Adipose tissue (tissue), 3 donors: ENCODE data around the gene SERPINB6. TPM values are rescaled to one million over a fixed set of nuclear protein-coding genes. Genes with fewer than 3 reads are reported as not detected.
"Not testable (repeated sequence)": the region's sequence is repeated elsewhere in the genome, so short reads cannot be mapped to it uniquely, and the experiment has no call there.

Source experiments
- H3K27ac ChIP-seq: one replicate; pipeline ENCODE4 v1.5.1; 2013; ENCODE audit warnings: low read depth, low read length
- WGBS, 3 donors: extraction: QIAGEN DNeasy Blood & Tissue Kit; methylation state at CpG; one replicate each; pipeline ENCODE4 v1.1.7; 2013; 5-methylcytosine and 5-hydroxymethylcytosine counted together
- polyA plus RNA-seq, 3 donors: library from polyadenylated mRNA; stranded (reverse); fragments of 200-250 nt; gene quantifications; one replicate each; pipeline ENCODE4 v1.2.3, GENCODE V29; 2013
- donor health status: healthy with polysubstance abuse.
- donor health status: Bipolar disorder and iron deficiency.
- donor health status: healthy.

SERPINB6 gene
- polyA plus RNA-seq, 3 donors: 105 to 166 (median 139) TPM

DNA sequence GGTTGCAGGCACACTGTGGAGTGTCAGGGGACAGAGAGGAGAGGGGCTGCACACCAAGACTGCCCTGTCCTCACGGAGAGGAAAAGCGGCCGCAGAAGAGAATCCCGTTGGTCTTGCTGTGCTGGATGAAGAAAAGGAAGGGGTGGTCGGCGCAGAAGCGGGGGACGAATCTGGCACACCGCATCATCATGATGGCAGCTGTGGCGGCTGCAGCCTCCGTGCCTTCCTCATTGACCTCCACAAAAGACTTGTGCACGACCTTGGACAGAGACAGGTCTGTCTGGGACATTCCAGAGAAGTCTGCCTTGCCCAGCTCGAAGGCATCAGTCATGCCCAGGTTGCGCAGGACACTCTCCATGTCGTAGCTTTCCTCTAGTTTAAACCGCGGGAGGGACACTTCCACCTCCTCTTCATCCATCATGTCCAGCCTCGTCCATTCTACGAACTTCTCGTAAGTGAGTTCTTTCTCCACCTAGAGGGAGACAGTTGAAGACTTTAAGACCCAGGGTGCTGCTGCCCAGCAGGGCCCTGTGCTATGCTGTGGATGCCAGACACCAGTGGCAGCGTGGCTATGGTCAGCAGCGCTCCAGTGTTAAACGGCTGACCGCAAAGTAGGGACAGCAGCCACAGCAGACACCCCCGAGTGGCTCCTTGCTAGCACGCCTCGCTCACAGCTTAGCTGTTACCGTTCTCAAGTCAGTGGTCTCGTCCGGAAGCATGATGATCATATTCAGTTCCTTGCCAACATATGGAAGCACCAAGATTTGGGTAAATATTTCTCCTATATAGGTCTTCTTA, 22.9 kb downstream of the SERPINB6 start:
- no peak overlapping the region for H3K27ac ChIP-seq
- 90 to 95% (median 94%) methylated on average over 30 of the region's 30 CpGs for whole genome bisulfite sequencing, 3 donors

DNA sequence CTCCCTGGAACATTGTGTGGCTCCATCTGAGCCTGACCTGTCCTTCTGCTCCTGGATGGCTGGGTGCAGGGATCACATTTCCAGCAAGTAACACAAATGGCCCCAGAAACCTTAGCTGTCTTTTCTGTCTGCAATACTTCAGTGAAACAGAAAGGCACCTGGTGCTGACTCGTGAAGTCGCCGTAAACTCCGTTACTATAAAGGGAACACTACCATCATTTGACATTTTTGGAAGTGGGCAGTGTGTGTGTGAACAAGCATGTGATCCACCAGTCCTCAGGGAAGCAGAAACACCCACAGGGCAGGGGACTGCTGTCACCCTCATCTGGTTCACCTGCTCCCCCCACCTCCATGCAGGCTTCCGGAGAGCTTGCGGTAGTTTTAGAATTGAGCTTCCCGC, 23.9 kb downstream of the SERPINB6 start:
- WGBS, 3 donors: 92 to 97% (median 96%) methylated on average over 7 of the region's 7 CpGs
- H3K27ac ChIP-seq: no peak overlapping the region

DNA sequence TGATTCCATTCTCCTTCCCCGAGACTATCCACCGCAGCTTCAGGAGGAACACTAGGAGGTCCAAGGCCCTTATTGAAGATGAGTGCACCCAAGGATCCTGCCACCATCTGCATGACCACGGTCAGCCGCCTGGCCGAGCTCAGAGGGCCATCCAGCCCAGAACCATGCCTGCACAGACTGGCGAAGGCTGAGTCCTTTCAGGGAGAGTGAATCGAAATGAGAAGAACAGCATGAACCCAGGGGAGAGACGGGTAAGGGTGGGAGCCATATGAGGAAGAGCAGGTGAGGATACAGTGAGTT, 26.3 kb downstream of the SERPINB6 start:
- WGBS, 3 donors: 87 to 94% (median 91%) methylated on average over 8 of the region's 8 CpGs
- no peak overlapping the region for H3K27ac ChIP-seq

DNA sequence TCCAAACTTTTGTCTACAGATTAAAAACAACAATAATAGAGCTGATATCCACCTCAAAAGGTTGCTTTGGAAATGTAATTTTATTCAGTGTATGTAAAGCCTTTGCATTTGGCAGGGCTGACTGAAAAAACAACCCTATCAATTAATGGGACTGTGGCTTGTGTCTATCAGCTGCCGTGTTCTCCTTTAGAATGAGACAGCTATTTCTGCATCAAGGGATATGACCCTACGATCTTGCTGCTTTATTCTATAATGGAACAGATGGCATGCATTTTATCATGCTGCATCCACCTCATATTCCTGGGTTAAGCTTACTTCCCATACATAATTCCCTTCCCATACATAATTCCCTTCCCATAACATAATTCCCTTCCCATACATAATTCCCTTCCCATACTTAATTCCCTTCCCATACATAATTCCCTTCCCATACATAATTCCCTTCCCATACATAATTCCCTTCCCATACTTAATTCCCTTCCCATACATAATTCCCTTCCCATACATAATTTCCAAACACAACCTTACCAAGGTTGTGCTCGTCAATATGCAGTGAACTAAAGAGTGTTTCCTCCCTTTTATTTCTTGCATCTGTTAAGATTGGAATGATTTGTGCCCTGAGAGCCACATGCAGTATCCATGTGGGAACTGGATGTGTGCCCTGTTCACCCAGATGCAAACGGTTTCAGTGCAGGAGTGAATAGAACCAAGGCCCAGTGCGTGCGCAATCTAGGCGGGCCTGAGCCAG, 26.8 kb downstream of the SERPINB6 start:
- no peak overlapping the region for H3K27ac ChIP-seq
- 80 to 84% (median 81%) methylated on average over 7 of the region's 7 CpGs for WGBS, 3 donors

DNA sequence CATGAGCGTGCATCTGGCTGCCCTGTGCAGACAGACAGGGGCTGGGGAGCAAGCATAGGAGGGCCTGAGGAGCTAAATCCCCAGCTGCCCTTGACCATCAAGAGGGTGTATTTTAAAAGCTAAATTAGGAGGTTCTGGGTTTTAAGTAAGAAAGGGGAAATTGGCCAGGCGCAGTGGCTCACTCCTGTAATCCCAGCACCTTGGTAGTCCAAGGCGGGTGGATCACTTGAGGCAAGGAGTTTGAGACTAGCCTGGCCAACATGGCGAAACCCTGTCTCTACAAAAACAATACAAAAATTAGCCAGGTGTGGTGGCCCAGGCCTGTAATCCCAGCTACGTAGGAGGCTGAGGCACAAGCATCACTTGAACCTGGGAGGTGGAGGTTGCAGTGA, 27.8 kb downstream of the SERPINB6 start:
- H3K27ac ChIP-seq: no peak overlapping the region

DNA sequence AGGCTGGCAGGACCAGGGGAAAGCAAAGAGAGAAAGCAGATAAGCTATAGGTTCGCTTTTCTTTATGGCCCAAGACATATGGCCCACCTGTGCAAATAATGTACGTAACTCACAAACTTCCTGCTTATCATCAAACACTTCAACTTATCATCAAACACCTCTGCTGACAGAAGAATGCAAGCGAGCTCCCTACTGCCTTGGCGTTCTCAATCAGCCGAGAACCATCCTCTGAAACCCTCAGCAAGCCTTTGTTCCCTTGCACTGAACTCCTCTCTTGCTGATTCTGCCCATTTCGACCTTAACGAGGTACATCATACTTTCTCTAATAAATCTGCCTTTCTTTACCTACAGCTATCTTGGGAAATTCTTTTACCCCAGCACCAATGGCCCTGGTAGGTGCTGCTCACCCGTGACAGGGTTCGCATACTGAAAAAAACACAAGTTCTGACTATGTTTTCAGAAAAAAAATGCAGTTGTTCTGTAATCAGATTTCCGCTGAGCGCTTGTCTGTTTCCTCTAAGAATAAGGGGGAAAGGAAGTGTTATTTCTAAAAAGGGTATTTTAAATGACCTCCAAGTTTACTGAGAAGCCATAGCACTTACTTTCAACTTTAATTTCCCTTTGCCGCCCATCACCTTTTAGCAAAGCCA, 28.3 kb downstream of the SERPINB6 start:
- WGBS, 3 donors: 36 to 54% (median 47%) methylated on average over 12 of the region's 12 CpGs
- no peak overlapping the region for H3K27ac ChIP-seq

More for the DNA sequence above, 27.8 kb downstream of the SERPINB6 start:
- 70 to 94% (median 77%) methylated on average over 5 of the region's 5 CpGs for WGBS, 3 donors

DNA sequence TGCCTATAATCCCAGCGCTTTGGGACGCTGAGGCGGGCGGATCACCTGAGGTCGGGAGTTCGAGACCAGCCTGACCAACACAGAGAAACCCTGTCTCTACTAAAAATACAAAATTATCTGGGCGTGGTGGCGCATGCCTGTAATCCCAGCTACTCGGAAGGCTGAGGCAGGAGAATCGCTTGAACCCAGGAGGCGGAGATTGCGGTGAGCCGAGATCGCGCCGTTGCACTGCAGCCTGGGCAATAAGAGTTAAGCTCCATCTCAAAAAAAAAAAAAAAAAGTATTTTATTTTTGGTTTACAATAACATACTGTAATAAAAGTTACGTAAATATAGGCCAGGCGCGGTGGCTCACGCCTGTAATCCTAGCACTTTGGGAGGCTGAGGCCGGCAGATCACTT, 29.3 kb downstream of the SERPINB6 start:
- WGBS, 3 donors: 96 to 97% (median 96%) methylated on average over 21 of the region's 21 CpGs
- H3K27ac ChIP-seq: not testable (repeated sequence)

DNA sequence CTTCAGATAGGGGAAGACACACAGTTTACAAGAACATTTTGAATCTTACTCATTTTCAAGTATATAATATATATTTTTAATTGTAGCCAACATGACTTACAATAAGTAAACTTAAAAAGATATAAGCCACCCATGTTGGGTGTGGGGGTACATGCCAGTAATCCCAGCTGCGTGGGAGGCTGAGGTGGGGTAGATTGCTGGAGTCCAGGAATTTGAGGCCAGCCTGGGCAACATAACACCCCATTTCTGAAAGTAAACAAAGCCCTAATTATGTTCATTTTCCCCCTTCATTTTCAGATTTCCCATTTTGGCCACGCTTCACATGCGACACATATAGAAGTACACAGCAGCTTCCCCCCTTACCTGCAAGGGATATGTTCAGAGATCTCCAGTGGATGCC, 30.5 kb downstream of the SERPINB6 start:
- 88 to 92% (median 89%) methylated on average over 3 of the region's 3 CpGs for WGBS, 3 donors
- H3K27ac ChIP-seq: no peak overlapping the region

DNA sequence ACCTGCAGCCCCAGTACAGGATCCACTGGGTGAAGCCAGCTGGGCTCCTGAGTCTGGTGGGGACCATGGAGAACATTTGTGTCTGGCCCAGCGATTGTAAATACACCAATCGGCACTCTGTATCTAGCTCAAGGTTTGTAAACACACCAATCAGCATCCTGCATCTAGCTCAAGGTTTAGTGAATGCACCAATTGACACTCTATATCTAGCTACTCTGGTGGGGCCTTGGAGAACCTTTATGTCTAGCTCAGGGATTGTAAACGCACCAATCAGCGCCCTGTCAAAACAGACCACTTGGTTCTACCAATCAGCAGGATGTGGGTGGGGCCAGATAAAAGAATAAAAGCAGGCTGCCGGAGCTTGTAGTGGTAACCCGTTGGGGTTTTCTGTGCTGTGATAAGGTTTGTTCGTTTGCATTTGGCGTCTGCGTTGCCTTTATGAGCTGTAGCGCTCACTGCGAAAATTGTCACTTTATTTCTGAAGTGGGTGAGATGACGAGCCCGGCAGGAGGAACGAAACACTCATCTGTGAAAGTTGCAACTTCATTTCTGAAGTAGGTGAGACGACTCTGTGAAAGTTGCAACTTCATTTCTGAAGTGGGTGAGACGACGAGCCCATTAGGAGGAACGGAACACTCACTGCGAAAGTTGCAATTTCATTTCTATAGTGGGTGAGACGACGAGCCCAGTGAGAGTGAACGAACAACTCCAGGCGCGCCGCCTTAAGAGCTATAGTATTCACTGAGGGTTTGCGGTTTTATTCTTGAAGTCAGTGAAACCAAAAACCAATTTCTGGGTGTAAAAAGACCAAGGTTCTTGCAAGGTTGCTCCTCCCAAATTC, 31.1 kb downstream of the SERPINB6 start:
- 75 to 80% (median 79%) methylated on average over 26 of the region's 26 CpGs for WGBS, 3 donors
- H3K27ac ChIP-seq: no peak overlapping the region

DNA sequence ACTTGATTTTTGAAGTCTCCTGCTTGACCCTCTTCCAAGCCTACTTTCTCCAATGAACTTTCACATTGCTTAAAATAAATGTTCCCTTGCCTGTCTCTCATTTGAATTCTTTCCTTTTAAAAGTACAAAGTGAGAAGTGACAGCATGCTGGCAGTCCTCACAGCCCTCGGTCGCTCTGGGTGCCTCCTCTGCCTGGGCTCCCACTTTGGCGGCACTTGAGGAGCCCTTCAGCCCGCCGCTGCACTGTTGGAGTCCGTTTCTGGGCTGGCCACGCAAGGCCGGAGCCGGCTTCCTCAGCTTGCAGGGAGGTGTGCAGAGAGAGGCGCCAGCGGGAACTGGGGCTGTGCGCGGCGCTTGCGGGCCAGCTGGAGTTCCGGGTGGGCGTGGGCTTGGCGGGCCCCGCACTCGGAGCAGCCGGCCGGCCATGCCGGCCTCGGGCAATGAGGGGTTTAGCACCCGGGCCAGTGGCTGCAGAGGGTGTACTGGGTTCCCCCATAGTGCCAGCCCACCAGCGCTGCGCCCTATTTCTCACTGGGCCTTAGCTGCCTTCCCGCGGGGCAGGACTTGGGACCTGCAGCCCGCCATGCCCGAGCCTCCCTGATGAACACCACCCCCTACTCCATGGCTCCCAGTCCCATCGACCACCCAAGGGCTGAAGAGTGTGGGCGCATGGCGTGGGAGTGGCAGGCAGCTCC, 31.9 kb downstream of the SERPINB6 start:
- H3K27ac ChIP-seq: no peak overlapping the region
- WGBS, 3 donors: 96 to 100% (median 97%) methylated on average over 29 to 34 of the region's 34 CpGs

DNA sequence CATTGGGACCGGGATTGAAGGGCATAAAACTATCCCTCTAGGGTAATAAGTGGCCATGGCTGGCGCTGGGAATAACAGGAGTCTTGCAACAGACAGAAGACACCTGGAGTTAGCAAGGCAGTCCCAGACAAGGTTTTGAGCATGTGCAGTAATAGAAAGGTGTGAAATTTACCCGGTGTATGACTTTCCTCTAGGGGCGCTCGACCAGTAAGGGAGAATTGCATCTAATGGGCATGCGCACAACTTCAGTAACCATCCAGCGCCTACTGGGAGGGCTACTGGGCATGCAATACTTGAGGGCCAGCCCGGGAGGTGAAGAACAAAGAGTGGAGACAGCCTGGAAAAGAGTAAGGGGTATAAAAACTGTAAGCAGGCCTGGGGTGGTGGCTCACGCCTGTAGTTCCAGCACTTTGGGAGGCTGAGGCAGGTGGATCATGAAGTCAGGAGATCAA, 32.7 kb downstream of the SERPINB6 start:
- H3K27ac ChIP-seq: no peak overlapping the region
- WGBS, 3 donors: 71 to 92% (median 85%) methylated on average over 9 of the region's 9 CpGs

DNA sequence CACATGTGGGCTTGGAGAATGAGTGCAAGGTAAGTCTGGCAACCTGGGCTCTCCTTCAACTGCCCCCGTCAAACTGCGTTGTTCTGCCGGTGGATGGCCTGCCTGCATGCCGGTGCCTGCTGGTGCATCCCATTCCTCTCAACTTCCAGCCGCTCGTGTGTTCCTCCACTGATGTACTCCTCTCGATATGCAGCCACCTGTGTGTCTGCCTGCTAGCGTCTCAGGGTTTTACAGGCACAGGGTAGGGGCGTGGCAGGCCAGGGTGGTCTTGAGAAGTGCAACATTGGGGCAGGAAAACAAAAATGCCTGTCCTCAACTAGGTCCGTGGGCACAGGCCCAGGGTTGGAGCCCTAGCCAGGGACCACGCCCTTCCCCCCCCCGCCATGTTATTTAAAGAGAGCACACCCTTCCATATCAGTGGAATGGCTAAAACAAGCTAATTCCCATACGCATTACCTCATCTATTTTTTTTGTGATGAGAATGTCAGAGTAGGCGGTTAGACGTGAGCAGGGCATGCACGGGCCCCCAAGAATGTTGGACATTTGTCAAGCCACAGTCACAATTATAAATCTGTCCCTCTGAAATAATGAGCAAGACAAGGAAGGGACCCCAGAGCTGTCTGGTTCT, 33.2 kb downstream of the SERPINB6 start:
- H3K27ac ChIP-seq: no peak overlapping the region
- WGBS, 3 donors: 78 to 81% (median 79%) methylated on average over 16 of the region's 16 CpGs

DNA sequence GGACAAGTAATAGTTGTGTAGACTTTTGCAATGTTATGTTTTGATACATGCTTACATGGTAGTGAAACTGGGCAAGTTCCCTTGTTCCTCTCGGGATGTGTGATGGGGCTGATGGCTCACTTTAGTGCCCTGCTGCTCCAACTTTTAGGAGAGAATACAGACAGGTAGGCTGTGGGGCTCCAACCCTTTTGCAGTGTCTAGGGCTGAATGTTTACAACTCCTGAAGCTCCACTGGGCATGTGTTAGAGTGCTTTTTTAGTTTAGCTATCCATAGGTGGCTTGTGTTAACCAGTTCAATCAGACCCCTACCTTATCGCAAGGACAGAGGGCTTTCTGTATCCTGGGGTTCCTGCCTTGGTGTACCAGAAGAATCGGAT, 33.8 kb downstream of the SERPINB6 start:
- WGBS, 3 donors: 92 to 97% (median 95%) methylated on average over 3 of the region's 3 CpGs

DNA sequence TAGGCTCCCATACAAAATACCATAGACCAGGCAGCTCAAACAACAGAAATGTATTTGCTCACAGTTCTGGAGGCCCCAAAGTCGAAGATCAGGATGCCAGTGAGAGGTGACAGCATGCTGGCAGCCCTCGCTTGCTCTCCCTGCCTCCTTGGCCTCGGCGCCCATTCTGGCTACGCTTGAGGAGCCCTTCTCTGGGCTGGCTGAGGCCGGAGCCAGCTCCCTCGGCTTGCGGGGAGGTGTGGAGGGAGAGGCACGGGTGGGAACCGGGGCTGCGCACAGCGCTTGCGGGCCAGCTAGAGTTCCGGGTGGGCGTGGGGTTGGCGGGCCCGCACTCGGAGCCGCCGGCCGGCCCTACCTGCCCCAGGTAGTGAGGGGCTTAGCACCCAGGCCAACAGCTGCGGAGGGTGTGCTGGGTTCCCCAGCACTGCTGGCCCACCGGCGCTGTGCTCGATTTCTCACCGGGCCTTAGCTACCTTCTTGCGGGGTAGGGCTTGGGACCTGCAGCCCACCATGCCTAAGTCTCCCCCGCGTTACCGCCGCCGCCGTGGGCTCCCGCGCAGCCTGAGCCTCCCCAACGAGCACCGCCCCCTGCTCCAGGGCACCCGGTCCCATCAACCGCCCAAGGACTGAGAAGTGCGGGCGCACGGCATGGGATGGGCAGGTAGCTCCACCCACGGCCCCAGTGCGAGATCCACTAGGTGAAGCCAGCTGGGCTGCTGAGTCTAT, 35.6 kb downstream of the SERPINB6 start:
- WGBS, 3 donors: 96 to 97% (median 97%) methylated on average over 43 to 44 of the region's 44 CpGs
- H3K27ac ChIP-seq: no peak overlapping the region

More for the DNA sequence above, 33.8 kb downstream of the SERPINB6 start:
- no peak overlapping the region for H3K27ac ChIP-seq

DNA sequence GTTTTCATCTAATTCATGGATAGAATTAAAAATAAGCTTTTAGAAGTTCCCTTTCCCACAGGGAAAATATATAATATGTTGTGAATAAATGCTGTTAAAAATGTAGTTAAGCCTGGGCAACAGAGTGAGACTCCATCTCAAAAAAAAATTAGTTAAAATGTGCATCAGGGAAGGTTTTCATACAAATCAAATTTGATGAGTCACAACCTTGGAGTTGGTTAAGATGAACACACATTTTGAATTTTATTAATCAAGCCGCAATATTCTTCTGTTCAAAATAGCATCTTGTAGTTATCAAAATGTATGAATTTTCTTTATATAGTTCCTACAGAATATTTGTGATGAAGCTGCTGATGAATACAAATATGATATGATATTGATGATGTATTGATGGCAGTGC, 37.3 kb downstream of the SERPINB6 start:
- no peak overlapping the region for H3K27ac ChIP-seq
- 92 to 100% (median 97%) methylated on average over 1 of the region's 1 CpG for WGBS, 3 donors

DNA sequence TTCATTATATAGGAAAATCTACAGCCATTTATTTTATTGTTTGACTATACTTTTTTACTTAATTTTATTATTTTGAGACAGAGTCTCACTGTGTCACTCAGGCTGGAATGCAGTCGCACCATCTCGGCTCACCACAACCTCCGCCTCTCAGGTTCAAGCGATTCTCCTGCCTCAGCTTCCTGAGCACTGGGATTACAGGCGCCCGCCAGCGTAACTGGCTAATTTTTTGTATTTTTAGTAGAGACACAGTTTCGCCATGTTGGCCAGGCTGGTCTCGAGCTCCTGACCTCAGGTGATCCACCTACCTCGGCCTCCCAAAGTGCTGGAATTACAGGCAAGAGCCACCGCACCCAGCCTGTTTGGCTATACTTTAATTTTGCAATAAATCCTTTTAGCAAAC, 38.5 kb downstream of the SERPINB6 start:
- H3K27ac ChIP-seq: not testable (repeated sequence)
- 79 to 87% (median 84%) methylated on average over 11 of the region's 11 CpGs for WGBS, 3 donors
